Effector CD4-positive, alpha-beta T cell (primary cell): ENCODE data around the gene REXO1.

Experiments used
- DNase-seq: peaks from one replicate; pipeline ENCODE4 v3.0.0-alpha.2; 2020

REXO1 gene

DNA sequence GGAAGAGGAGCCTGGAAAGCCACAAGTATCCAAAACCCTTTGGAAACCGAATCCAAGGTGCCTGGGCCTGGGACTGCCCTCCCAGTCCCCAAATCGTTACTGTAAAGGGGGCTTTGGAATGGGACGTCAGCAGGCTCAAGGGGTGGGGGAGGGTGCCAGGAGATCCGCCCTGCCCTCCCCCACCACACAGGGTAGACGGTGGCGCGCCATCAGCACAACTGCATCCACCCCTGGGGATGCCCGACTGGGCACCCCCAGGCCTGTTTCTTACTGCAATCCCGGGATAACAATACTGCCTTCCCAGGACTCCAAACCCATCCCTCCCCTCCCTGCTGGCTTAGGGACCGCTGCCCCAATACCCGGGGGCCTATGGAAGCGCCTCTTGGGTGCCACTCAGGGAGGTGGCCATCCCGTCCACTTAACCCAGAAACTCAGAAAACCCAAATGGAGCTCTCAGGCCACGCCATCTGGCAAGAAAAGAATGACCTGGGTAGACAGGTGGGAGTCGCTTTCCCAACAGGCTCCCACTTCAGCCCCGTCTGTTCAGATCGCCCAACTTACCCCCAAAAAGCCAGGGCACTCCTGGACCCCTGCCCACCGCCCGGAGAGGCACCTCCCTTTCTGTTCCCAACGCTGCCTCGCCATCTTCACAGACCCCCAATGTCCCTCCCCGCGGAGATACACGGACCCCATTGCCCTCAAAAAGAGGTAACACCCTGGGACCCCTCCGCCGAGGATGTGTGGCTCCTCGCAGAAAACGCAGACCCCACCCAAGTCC is 12.7 kb upstream of the REXO1 start:
- DNase-seq = no peak

- peak; percentile 62 for DNase-seq
Measured at GRCh38 chr19:1860042-1860775, 11.9 kb upstream of the REXO1 start.

GRCh38 chr19:1859331-1859781 is 11.1 kb upstream of the REXO1 start:
- no peak for DNase-seq

DNA sequence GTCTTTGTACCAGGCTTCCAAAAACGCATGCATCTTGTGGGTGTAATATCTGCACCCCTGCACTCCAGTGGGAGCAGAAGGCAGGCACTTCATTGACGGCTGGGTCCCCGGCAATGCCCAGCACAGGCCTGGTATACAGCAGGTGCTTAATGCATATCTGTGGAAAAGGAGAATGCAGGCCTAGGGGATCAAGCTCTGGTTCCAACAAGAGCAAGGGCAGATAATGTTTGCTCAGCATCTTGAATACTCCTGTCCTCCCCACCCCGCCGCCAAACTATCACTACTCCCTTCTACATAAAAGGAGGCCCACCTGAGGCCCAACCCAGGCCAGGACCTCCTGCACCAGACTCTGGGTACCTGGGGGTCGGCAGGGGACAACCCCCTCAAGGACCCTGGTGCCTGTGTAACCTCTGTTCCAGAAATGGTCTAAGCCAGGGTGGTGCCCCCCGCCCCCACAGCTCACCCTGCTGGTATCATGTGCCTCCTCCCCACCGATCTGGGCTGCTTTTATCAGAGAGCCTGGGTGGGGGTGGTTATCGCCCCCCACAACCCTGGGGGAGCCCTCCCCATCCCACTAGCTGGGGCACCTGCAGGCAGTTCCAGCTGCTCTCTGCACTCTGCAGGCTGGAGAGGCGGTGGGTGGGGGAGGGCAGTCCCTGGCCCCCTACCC is 10.3 kb upstream of the REXO1 start:
- no peak for DNase-seq

DNA sequence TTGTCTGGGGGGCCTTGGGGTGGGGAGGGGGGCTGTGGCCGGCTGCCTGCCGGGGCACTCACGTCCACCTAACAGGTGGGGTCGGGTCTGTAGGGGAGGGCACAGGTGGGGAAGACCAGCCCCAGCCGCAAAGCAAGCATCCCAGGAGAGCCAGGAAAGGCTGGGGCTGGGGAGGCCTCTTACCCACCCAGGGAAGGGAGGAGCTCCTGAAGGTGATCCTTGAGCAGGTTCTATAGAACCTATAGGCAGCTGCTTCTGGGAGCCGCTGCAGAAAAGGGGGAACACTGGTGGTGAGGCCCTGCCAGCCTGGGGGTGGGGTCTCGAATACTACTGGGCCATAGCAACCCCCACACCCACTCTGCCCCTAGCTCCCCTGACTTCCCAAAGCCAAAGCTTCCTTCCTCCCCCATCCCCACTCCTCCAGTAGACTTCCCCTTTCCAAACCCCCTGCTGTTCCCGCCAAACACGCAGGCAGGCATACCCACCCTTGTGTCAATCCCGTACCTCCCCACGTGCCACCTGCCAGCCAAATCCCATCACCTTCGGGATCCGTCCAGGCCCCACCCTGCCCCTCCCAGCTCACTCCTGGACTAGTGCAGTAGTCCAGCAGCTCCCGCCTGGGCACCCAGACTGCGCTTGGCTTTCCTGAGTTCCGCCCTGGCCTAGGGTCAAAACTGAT is 9.5 kb upstream of the REXO1 start:
- DNase-seq = no peak

DNA sequence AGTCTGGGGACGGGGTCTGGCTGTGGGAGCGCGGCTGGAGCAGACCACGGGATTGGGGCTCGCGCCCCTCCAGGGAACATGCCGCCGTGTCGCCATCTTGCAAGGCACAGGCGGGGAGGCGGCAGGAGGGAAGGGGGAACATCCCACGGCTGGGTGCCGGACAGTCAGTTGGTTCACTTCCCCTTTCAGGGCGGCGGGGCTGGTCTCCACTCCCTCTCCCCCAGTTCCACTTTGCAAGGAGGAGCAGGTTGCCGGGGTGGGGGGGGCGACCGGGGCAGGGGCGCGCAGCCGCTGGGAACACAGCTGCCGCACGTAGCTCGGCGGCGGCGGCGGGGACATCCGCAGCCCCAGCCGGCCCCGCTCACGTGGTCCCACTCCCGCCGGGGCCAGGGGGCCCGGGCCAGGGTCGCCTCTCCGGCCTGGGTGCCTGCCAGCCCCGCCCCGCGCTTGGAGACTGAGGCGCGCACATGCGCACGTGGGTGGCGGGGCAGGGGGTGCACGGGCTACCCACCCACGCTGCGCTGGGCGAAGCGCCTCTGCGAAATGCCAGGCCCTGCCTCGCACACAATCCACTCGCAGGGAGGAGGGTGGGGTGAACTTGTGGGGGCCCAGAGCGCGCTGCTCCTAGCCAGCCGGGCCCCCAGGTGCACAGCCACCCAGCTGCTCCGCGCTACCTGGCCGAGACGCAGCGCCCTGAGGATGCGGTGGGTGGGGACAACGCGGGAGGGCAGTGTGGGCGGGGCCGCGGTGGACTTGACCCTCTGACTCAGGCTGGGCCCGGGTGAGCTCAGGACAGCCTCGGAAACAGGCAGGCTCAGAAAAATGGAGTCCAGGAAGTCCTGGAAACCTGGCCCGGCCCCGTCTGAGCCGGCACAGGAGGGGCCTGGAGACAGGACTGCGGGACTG is 8.7 kb upstream of the REXO1 start:
- no peak for DNase-seq

- DNase-seq = no peak
Measured at GRCh38 chr19:1856345-1856697, 8.0 kb upstream of the REXO1 start.

- no peak for DNase-seq
Measured at GRCh38 chr19:1855828-1856255, 7.6 kb upstream of the REXO1 start.

GRCh38 chr19:1855040-1855827 is 7.0 kb upstream of the REXO1 start:
- DNase-seq = peak; percentile 65

DNA sequence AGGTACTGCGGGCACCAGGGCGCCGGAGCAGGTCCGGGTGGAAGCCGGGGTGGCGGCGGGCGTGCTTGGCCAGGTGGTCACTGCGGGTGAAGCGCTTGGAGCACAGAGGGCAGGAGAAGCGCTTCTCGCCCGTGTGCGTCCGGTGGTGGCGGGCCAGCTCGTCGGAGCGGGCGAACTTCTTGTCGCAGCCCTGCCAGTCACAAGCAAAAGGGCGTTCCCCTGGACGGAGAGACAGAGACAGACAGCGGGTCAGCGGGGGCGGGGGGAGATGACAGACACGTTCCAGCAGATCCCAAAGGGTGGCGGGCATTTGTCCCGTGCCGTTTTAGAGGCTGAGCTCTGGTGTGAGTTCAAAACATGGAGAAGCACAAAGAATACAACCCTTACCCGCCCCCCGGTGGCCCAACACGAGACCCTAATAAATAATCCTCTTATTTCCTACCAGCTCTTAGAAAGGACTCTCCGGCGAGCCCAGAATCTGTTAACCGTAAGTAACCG is 6.3 kb upstream of the REXO1 start:
- no peak for DNase-seq

GRCh38 chr19:1854039-1854541 is 5.8 kb upstream of the REXO1 start:
- no peak for DNase-seq

GRCh38 chr19:1853295-1854038 is 5.2 kb upstream of the REXO1 start:
- DNase-seq = peak; percentile 74

GRCh38 chr19:1852581-1853128 is 4.4 kb upstream of the REXO1 start:
- no peak for DNase-seq

GRCh38 chr19:1851654-1852580 is 3.6 kb upstream of the REXO1 start:
- DNase-seq = peak; percentile 68

DNA sequence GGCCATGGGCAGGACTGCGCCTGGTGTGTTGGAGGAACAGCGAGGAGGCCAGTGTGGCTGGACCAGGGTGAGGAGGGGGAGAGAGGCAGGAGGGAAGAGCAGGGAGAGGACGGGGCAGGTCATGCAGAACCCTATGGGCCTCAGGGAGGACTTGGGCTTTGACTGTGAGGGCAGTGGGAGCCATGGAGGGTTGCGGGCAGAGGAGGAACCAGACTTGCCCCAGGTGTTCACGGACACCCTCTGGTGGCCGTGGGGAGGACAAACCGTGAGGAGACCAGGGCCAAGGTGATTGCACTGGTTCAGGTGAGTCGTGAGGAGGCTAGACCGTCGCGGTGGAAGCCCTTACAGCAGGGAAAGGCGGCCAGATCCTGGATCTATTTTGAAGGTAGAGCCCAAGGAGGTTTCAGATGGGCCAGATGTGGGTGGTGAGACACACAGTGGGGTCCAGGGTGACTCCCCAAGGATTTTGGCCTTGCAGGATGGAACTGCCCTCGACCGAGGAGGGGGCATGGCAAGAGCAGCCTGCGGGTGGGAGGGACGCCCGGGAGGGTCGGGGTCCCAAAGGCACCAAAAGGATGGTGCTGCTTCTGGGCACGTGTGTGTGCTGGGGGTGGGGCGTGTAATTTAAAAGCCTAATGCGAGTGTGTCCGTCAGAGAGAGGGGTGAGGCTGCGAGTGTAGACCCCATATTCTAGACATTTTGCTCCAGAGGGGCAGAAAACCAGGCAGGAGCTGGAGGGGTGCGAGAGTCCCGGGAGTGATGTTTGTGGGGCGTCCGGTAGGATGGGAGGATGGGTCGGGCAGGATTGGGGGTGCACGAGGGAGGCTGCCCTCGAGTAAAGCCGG is 2.7 kb upstream of the REXO1 start:
- DNase-seq = no peak

DNA sequence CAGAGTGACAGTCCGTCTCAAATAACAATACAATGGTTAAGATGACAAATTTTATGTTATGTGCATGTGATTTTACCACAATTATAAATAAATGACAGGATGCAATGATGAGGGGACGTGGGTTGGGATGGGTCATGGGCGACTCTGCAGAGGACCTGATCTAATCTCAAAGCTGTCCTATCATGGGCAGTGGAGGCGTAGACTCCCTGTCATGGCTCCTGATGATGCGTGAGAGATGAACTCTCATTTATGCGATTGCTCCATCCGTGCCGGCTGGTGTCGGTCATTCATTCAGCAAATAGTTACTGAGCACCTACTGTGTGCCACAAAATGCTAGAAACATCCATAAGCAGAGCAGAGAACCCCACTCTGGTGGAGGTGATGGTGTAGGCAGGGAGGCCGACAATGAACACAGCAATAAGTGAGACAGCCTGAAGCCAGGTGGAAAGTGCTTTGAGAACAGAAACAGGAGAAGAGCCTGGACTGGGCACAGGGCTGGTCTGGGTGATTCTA is 1.7 kb upstream of the REXO1 start:
- DNase-seq = no peak

- DNase-seq = no peak
Measured at GRCh38 chr19:1849132-1849474, 820 bp upstream of the REXO1 start.
